SK-N-MC (cell line): ENCODE results near the gene KCNE5.

ENCODE experiments used
- EZH2 ChIP-seq: fragments of 200-600 bp; sonication (generic); IDR thresholded peaks from one replicate; pipeline ENCODE4 v1.6.1; 2017; ENCODE audit warnings: antibody characterized with exemption
- FOXP2 ChIP-seq: optimal IDR thresholded peaks from 2 replicates; pipeline ENCODE3; 2011; ENCODE audit warnings: mild to moderate bottlenecking, moderate library complexity; ENCODE audit not compliant: insufficient read depth; ENCODE audit errors: extremely low read length, control extremely low read depth
- POLR2AphosphoS5 ChIP-seq: IDR thresholded peaks from 2 replicates; pipeline ENCODE4 v1.6.1; 2012; ENCODE audit warnings: mild to moderate bottlenecking, low read depth, low read length, borderline replicate concordance

DNA sequence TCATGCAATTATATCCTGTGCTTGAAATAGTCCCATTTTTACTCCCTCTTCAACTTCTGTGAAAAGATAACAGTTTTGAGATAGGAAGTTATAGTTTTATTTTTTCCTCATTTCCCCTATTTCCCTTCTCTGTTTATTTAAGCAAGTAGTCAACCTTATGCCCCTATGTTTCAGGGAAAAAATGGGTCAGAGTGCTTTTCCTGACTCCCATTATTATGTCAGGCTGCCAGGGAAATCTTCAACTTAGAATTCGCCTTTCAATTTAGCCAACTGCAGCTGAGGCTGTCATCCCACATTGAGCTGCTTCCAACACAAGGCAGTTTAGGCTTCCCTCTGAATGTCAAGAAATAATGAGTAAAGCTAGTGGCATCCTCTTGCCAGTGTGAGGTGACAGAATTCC lies 46.1 kb downstream of the KCNE5 start:
- TF ChIP-seq POLR2AphosphoS5 (no peak), FOXP2 (no peak), EZH2 (no peak)
